ENCODE data around the gene SEC22B. TPM values are rescaled to one million over a fixed set of nuclear protein-coding genes. Genes with fewer than 3 reads are reported as not detected.
A peak's percentile ranks its signal among the peaks of the same experiment; 100 is the strongest.

SEC22B gene
- total and polyA plus RNA-seq, 2 of the 13 experiments (the other 11 are each of a cell fraction or from before 2014, with no cell fraction given): 14.2 to 29.1 TPM

DNA sequence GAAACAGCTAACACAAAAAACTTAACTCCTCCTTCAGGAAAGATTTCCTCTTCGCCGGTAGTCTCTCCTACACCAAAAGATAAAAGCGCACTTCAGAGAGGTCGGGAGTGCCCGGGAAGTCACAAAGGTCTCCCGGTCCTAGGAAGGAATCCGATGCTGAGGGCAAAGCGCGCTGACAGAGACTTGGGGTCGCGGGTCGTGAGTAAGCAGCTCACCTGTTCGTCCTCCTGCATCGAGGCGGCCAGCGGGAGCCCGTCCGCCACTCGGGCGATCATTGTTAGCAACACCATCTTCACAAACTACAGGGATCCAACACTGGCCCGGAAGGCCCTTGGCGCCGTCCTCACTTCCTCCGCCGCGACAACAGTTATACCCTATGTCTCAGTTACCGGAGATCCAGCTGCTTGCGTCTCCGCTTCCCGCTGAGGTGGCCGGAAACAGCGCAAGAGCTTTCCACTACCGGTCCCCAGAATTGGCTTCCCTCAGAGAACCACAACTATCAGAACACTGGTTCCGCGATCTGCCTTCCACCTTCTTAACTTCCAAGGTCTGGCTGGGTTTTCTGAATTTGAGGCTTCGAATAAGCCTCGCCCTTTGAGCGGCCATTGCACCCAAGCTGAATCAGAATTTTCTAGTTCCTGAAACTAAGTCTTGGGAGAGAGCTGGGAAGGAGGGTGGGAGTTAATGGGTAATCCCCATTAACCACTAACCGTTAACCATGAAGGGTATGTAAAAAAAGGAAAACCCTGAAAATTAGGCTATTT is at the start of gene SEC22B (continued):
- TF ChIP-seq, protein P1, sequence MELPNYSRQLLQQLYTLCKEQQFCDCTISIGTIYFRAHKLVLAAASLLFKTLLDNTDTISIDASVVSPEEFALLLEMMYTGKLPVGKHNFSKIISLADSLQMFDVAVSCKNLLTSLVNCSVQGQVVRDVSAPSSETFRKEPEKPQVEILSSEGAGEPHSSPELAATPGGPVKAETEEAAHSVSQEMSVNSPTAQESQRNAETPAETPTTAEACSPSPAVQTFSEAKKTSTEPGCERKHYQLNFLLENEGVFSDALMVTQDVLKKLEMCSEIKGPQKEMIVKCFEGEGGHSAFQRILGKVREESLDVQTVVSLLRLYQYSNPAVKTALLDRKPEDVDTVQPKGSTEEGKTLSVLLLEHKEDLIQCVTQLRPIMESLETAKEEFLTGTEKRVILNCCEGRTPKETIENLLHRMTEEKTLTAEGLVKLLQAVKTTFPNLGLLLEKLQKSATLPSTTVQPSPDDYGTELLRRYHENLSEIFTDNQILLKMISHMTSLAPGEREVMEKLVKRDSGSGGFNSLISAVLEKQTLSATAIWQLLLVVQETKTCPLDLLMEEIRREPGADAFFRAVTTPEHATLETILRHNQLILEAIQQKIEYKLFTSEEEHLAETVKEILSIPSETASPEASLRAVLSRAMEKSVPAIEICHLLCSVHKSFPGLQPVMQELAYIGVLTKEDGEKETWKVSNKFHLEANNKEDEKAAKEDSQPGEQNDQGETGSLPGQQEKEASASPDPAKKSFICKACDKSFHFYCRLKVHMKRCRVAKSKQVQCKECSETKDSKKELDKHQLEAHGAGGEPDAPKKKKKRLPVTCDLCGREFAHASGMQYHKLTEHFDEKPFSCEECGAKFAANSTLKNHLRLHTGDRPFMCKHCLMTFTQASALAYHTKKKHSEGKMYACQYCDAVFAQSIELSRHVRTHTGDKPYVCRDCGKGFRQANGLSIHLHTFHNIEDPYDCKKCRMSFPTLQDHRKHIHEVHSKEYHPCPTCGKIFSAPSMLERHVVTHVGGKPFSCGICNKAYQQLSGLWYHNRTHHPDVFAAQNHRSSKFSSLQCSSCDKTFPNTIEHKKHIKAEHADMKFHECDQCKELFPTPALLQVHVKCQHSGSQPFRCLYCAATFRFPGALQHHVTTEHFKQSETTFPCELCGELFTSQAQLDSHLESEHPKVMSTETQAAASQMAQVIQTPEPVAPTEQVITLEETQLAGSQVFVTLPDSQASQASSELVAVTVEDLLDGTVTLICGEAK (IDR thresholded peaks at IDR 0.05): peak; percentile 92
- TF ChIP-seq, protein P1 (CRISPR knock-in tag; IDR thresholded peaks at IDR 0.05): peak; percentile 84; the same call in 1 of the 2 replicates
- TF ChIP-seq ZNF33B (CRISPR knock-in tag; IDR thresholded peaks at IDR 0.05) (no peak), TSC22D2 (CRISPR knock-in tag; IDR thresholded peaks at IDR 0.05; ENCODE audit: borderline replicate concordance) (peak; percentile 66; the same call in 1 of the 2 replicates), ZNF766 (CRISPR knock-in tag; IDR thresholded peaks at IDR 0.05; ENCODE audit: borderline replicate concordance) (peak; percentile 74; the same call in 1 of the 2 replicates), ARNTL (CRISPR knock-in tag; IDR thresholded peaks at IDR 0.05) (peak; percentile 79), PAF1 (CRISPR knock-in tag; IDR thresholded peaks at IDR 0.05) (no peak), HOXA5 (CRISPR knock-in tag; IDR thresholded peaks at IDR 0.05) (peak; percentile 79; the same call in 1 of the 2 replicates)
- TF ChIP-seq, protein P2, sequence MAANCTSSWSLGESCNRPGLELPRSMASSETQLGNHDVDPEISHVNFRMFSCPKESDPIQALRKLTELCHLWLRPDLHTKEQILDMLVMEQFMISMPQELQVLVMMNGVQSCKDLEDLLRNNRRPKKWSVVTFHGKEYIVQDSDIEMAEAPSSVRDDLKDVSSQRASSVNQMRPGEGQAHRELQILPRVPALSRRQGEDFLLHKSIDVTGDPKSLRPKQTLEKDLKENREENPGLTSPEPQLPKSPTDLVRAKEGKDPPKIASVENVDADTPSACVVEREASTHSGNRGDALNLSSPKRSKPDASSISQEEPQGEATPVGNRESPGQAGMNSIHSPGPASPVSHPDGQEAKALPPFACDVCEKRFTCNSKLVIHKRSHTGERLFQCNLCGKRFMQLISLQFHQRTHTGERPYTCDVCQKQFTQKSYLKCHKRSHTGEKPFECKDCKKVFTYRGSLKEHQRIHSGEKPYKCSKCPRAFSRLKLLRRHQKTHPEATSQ (CRISPR knock-in tag; IDR thresholded peaks at IDR 0.05; ENCODE audit: borderline replicate concordance): peak; percentile 69; the same call in 1 of the 2 replicates
- TF ChIP-seq, protein P3, sequence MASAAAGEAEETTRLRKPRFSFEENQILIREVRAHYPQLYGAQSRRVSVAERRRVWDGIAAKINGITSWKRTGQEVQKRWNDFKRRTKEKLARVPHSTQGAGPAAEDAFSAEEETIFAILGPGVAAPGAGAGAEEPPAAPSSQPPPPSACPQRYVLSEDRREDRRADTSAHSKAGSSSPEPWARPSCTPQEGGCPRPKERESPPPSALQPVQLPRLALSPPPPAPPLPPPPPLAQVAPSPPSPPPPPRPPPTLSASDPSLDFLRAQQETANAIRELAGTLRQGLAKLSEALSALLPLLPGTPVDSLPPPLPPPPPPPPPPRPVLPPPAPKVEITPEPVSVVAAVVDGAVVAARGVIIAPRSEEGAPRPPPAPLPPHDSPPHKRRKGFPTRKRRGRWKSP (CRISPR knock-in tag; IDR thresholded peaks at IDR 0.05): 0 out of 2 replicates have a peak, but pooled peaks have one; percentile 46
- TF ChIP-seq, protein P4, sequence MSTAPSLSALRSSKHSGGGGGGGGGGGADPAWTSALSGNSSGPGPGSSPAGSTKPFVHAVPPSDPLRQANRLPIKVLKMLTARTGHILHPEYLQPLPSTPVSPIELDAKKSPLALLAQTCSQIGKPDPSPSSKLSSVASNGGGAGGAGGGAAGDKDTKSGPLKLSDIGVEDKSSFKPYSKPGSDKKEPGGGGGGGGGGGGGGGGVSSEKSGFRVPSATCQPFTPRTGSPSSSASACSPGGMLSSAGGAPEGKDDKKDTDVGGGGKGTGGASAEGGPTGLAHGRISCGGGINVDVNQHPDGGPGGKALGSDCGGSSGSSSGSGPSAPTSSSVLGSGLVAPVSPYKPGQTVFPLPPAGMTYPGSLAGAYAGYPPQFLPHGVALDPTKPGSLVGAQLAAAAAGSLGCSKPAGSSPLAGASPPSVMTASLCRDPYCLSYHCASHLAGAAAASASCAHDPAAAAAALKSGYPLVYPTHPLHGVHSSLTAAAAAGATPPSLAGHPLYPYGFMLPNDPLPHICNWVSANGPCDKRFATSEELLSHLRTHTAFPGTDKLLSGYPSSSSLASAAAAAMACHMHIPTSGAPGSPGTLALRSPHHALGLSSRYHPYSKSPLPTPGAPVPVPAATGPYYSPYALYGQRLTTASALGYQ (CRISPR knock-in tag; IDR thresholded peaks at IDR 0.05): 0 out of 2 replicates have a peak, but pooled peaks have one; percentile 64
- TF ChIP-seq, protein P5, sequence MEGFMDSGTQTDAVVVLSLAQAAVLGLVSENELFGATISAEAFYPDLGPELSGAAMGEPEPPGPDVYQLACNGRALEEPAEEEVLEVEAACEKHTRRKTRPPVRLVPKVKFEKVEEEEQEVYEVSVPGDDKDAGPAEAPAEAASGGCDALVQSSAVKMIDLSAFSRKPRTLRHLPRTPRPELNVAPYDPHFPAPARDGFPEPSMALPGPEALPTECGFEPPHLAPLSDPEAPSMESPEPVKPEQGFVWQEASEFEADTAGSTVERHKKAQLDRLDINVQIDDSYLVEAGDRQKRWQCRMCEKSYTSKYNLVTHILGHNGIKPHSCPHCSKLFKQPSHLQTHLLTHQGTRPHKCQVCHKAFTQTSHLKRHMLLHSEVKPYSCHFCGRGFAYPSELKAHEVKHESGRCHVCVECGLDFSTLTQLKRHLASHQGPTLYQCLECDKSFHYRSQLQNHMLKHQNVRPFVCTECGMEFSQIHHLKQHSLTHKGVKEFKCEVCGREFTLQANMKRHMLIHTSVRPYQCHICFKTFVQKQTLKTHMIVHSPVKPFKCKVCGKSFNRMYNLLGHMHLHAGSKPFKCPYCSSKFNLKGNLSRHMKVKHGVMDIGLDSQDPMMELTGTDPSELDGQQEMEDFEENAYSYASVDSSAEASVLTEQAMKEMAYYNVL (CRISPR knock-in tag; IDR thresholded peaks at IDR 0.05; ENCODE audit: borderline replicate concordance): peak; percentile 56
